ENCODE measurements around the gene CHST13.
"Not testable (repeated sequence)": the region's sequence is repeated elsewhere in the genome, so short reads cannot be mapped to it uniquely, and the experiment has no call there.

The CHST13 gene

DNA sequence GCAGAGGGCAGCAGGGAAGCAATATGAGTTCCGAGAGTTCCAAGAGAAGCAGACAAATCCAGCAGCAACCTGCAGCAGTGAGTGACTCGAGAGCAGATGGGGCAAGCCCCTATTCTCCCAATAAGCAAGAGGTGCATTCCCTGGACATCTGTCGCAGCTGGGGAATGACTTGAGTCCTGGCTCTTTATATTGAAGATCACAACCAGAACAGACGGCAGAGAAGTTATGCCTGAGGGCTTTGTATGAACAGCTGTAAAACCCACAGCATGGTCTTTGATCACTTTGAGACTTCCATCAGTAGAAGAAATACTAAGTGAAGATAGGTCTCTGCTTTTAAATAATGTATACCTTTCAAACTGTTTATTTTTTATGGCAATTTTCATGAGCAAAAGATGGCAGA is 58.4 kb downstream of the CHST13 start:
- no peak for DNase-seq

DNA sequence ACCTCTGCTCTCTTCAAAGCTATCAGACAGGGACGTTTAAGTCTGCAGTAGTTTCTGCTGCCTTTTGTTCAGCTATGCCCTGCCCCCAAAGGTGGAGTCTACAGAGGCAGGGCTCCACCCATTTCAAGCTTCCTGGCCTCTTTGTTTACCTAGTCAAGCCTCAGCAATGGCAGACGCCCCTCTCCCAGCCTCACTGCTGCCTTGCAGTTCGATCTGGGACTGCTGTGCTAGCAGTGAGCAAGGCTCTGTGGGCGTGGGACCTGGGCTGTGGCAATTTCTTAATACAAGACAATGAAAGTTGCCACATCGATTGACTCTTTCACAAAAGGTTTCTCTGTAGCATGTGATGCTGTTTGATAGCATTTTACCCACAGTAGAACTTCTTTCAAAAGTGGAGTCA is 67.6 kb downstream of the CHST13 start:
- DNase-seq = not testable (repeated sequence)

All from anterior cingulate cortex (tissue), 58 donors.